Activated CD8-positive, alpha-beta T cell treated with anti-CD3 and anti-CD28 coated beads for 36 hours (primary cell): ENCODE data around the gene HSPA12A. TPM values are rescaled to one million over a fixed set of nuclear protein-coding genes. Genes with fewer than 3 reads are reported as not detected.

Source experiments
- ATAC-seq: fragments of 200-7000 bp; cut with Tn5 transposase; one replicate; pipeline ENCODE4 v1.10.0; 2021; ENCODE audit warnings: mild to moderate bottlenecking, moderate library complexity
- CTCF ChIA-PET: fragments of 350-600 bp; sonication (Branson Sonifier 250); formaldehyde crosslinking; loops from one replicate; lab custom pipeline; 2021; ENCODE audit warnings: antibody characterized with exemption; lab: Charles Lee
- POLR2A ChIA-PET: fragments of 350-600 bp; sonication (Branson Sonifier 250); formaldehyde crosslinking; loops from one replicate; lab custom pipeline; 2021; ENCODE audit warnings: antibody characterized with exemption; lab: Charles Lee
- DNase-seq: peaks from one replicate; pipeline ENCODE4 v3.0.0-alpha.2; 2020
- H3K27ac Mint-ChIP-seq: one replicate; pipeline ENCODE4 v1.8.0; 2021; ENCODE audit warnings: mild to moderate bottlenecking, mixed read lengths
- H3K27me3 Mint-ChIP-seq: one replicate; pipeline ENCODE4 v1.8.0; 2021; ENCODE audit warnings: mixed read lengths
- H3K36me3 Mint-ChIP-seq: one replicate; pipeline ENCODE4 v1.8.0; 2021; ENCODE audit warnings: low read depth, mixed read lengths
- H3K4me1 Mint-ChIP-seq: one replicate; pipeline ENCODE4 v1.8.0; 2021; ENCODE audit warnings: low read depth, mixed read lengths
- H3K4me3 Mint-ChIP-seq: one replicate; pipeline ENCODE4 v1.8.0; 2021; ENCODE audit warnings: mild to moderate bottlenecking, moderate library complexity, mixed read lengths
- H3K9me3 Mint-ChIP-seq: one replicate; pipeline ENCODE4 v1.8.0; 2021; ENCODE audit warnings: mixed read lengths
- intact Hi-C: fragments of 100-400 bp; cut with micrococcal nuclease; formaldehyde crosslinking; loops from one replicate; pipeline ENCODE4 v1.10.0; 2022
- total RNA-seq, 2 experiments: library from RNA; stranded (reverse); gene quantifications; one replicate each; pipeline ENCODE4 v1.2.3, GENCODE V29; 2021
- TF ChIP-seq, protein P1 (sequence below): fragments of 200-600 bp; IDR thresholded peaks from one replicate; pipeline ENCODE4 v1.8.0; 2022; ENCODE audit warnings: antibody characterized with exemption, mild to moderate bottlenecking

The HSPA12A gene
- total RNA-seq, 2 experiments from 2014 or later, result 0.07 TPM; not detected in 1

DNA sequence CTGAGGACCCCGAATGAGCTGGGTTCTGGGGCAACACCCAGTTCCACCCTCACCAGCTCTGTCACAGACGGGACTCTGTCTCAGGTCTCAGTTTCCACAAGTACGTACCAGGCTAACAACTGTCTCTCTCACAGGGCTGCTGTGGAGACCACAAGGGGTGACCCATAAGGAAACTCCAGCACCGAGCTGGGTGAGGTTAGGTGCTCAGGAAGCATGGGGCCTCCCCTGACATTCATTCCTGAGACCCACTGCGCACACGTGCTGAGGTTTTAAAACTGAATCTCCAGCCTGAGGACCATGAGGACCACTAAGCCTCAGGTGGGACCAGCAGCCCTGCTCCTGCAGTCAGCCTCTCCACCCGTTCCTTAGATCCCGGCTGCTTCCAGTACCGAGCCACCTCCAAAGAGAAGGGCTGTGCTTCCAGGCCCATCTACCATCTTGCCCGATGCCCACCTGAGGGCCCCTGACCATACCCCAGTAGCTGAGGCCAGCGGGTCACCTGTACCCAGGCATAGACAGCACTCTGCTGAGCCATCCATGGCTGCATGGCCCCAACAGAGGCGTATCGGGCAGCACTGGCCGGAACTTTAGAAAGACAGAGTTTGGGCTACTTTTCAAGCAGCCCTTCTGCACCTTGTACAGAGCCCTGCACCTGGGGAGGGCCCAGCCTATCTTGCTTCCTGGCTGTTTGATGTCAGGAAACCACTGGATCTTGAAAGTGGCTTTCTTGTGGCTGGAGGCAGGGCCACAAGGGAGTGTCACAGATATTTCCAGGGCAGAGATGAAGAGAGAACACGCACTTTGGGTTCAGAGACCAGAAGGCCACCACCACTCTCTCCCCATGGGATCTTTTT lies 18.7 kb downstream of the HSPA12A start:
- POLR2A ChIA-PET, result no interaction called here
- H3K27ac Mint-ChIP-seq, result no peak overlapping the region
- H3K4me3 Mint-ChIP-seq, result no peak overlapping the region
- CTCF ChIA-PET, result no interaction called here
- TF ChIP-seq, protein P1, sequence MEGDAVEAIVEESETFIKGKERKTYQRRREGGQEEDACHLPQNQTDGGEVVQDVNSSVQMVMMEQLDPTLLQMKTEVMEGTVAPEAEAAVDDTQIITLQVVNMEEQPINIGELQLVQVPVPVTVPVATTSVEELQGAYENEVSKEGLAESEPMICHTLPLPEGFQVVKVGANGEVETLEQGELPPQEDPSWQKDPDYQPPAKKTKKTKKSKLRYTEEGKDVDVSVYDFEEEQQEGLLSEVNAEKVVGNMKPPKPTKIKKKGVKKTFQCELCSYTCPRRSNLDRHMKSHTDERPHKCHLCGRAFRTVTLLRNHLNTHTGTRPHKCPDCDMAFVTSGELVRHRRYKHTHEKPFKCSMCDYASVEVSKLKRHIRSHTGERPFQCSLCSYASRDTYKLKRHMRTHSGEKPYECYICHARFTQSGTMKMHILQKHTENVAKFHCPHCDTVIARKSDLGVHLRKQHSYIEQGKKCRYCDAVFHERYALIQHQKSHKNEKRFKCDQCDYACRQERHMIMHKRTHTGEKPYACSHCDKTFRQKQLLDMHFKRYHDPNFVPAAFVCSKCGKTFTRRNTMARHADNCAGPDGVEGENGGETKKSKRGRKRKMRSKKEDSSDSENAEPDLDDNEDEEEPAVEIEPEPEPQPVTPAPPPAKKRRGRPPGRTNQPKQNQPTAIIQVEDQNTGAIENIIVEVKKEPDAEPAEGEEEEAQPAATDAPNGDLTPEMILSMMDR, result no peak
- peak; percentile 62 for DNase-seq
- no peaks in the 10 kb centered on the region for H3K9me3 Mint-ChIP-seq
- peak; percentile 84 for ATAC-seq
- H3K4me1 Mint-ChIP-seq, result peaks cover 22% of the 10 kb centered on the region
- H3K27me3 Mint-ChIP-seq, result peaks cover 57% of the 10 kb centered on the region
- H3K36me3 Mint-ChIP-seq, result no peaks in the 10 kb centered on the region
- intact Hi-C loops, result no loop called here

DNA sequence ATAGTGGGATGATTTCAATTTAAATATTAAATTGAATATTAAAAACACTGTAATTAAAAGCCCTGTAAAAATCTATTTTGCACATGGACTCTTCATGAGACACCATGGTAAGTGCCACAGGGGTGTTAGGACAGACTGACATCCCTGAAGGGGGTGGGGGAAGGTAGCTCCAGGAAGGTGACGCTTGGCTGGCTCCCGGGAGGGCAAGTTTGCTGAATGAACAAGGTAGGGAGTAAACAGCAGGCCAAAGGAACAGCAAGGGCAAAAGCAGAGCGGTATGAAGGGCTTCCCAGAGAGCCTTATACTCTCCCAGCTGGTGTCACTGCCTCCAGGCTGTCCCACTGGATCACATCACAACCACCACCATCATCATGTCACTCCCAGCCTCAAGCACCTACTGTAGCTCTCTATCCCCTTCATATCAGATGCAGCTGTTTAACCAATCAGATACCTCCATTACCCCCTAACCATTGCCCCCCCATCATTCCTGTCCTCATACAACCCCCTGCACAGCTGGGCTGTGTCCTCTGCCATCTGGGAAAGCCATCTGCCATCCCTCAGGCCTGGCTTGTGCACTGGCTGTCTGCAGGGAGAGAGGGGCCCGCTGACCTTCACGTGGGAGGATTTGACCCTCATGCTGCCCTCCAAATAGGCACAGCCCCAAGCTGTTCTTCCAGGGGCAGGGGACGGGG lies 19.5 kb downstream of the HSPA12A start:
- H3K27ac Mint-ChIP-seq, result no peak overlapping the region
- intact Hi-C loops, result no loop called here
- peaks cover 22% of the 10 kb centered on the region for H3K4me1 Mint-ChIP-seq
- TF ChIP-seq, protein P1, result no peak
- ATAC-seq (no peak), DNase-seq (no peak)
- no peaks in the 10 kb centered on the region for H3K36me3 Mint-ChIP-seq
- POLR2A ChIA-PET, result no interaction called here
- no peaks in the 10 kb centered on the region for H3K9me3 Mint-ChIP-seq
- H3K4me3 Mint-ChIP-seq, result no peak overlapping the region
- H3K27me3 Mint-ChIP-seq, result peaks cover 50% of the 10 kb centered on the region
- CTCF ChIA-PET, result interaction anchor here (1.2 kb wide), 1 partner anchor 41 kb away, joined by 3 read pairs; no protein-coding TSS in a partner anchor

DNA sequence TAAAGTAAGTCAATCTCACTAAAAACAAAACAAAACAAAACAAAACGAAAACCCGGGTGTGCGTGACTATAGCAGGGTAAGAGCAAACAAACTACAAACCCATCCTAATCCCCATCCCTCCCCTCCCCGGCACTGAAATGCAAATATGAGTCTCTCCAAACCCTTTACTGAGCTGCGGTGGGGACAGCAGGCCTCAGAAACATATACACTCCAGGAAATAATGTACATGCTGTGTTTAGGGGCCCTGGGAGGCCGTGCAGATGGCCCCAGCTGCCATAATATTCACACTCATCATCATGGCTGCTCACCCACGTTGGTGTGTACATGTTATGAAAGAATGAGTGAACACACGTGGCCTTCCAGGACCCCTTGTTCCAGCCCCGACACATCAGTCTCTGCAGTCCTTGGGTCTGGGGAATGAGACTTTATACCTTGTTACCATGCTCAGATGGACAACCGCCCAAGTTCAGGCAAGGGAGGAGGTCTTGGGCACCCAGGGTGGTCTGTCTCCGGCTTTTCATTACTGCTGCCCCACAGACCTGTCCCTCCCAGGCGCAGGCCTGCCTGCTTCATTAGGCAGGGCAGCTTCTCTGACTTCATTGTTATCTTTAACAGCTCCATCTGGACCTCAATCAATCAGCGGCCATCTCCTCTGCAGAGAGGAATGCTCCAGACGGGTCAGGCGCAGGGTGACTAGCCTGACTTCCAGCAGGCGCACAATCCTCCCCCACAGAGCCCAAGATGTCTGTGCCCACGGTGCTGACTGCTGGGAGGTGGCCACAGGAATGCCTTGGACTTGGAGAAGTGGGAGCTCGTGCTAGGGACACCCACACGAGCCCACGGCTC lies 20.6 kb downstream of the HSPA12A start:
- peaks cover 22% of the 10 kb centered on the region for H3K4me1 Mint-ChIP-seq
- H3K27ac Mint-ChIP-seq, result no peak overlapping the region
- ChIA-PET CTCF (interaction anchor here (1.2 kb wide), 2 partner anchors 40 to 66 kb away, joined by 3 read pairs; no protein-coding TSS in a partner anchor), POLR2A (no interaction called here)
- DNase-seq (no peak), ATAC-seq (no peak)
- H3K4me3 Mint-ChIP-seq, result no peak overlapping the region
- H3K27me3 Mint-ChIP-seq, result peaks cover 53% of the 10 kb centered on the region
- intact Hi-C loops, result no loop called here
- TF ChIP-seq, protein P1, result no peak
- H3K36me3 Mint-ChIP-seq, result no peaks in the 10 kb centered on the region
- no peaks in the 10 kb centered on the region for H3K9me3 Mint-ChIP-seq

DNA sequence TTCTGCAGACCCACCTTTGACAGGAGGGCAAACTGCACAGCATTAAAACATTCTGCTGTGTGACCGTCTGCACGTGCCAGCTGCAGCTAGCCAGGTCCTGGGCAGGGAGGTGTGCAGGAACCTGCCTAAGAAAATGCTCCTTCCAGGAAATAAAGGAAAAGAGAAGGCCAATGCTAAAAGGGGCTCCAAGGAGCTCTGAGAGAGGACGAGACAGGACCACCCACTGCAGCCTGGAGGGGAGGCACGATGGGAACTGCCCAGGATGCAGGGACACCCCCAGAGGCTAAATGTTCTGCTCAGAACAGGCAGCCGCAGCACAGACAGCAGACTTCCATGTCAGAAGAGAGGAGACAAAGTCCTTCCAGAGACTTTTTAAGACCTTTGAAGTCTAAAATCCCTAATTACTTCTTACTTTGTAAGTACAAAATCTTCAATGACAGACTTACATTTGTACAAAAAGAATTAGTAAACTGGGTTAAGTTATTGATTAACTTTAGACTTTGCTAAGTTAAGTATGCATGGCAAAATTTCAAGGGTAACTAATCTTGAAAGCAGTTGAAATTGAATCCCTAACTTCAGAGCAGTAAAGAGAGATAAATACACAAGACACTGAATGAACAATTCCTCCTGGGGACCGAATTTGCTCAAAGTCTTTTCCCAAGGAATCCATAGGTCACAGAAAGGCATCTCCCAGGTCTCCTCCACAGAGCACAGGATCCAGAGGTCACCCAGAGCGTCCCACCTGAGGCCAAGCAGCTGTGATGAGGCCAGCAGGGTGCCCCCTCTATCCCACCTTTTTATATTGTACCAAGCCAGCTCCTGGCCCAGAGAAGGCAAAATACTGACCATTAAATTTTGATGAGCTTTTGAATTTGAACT lies 21.5 kb downstream of the HSPA12A start:
- CTCF ChIA-PET, result interaction anchor here (0.7 to 1.2 kb wide), 2 partner anchors 45 to 67 kb away, joined by 3 read pairs; no protein-coding TSS in a partner anchor
- no peak overlapping the region for H3K27ac Mint-ChIP-seq
- TF ChIP-seq, protein P1, result no peak
- ATAC-seq, result no peak
- H3K27me3 Mint-ChIP-seq, result peaks cover 49% of the 10 kb centered on the region
- H3K4me1 Mint-ChIP-seq, result peaks cover 22% of the 10 kb centered on the region
- DNase-seq, result no peak
- H3K9me3 Mint-ChIP-seq, result no peaks in the 10 kb centered on the region
- intact Hi-C loops, result no loop called here
- H3K36me3 Mint-ChIP-seq, result no peaks in the 10 kb centered on the region
- POLR2A ChIA-PET, result no interaction called here
- H3K4me3 Mint-ChIP-seq, result no peak overlapping the region
